Esophagus (tissue), 2 donors: Measurements from ENCODE around the gene MATR3. TPM values are rescaled to one million over a fixed set of nuclear protein-coding genes. Genes with fewer than 3 reads are reported as not detected.
"Not testable (repeated sequence)": the region's sequence is repeated elsewhere in the genome, so short reads cannot be mapped to it uniquely, and the experiment has no call there.

Experiments
- H3K27ac ChIP-seq, 2 donors: one replicate each; pipeline ENCODE4 v1.5.1; 2013; ENCODE audit warnings: low read depth in 2 of 2, mild to moderate bottlenecking in 2 of 2, inconsistent platforms in 1 of 2, low read length in 1 of 2, moderate library complexity in 1 of 2
- H3K27me3 ChIP-seq, 2 donors: one replicate each; pipeline ENCODE4 v1.6.1; 2013; ENCODE audit warnings: low read length in 2 of 2, control low read depth in 1 of 2, mild to moderate bottlenecking in 1 of 2; ENCODE audit not compliant: insufficient read depth in 2 of 2, control insufficient read depth in 1 of 2
- H3K36me3 ChIP-seq, 2 donors: one replicate each; pipeline ENCODE4 v1.6.1; 2013; ENCODE audit warnings: low read length in 1 of 2; ENCODE audit not compliant: control insufficient read depth in 2 of 2, insufficient read depth in 2 of 2
- H3K4me1 ChIP-seq, 2 donors: one replicate each; pipeline ENCODE4 v1.6.1; 2013; ENCODE audit warnings: low read length in 1 of 2; ENCODE audit not compliant: control insufficient read depth in 2 of 2, insufficient read depth in 2 of 2
- H3K4me3 ChIP-seq, 2 donors: one replicate each; pipeline ENCODE4 v1.5.1; 2013; ENCODE audit warnings: low read length in 2 of 2, mild to moderate bottlenecking in 2 of 2, low read depth in 1 of 2, moderate library complexity in 1 of 2
- H3K9me3 ChIP-seq, 2 donors: one replicate each; pipeline ENCODE4 v1.6.1; 2013; ENCODE audit warnings: mild to moderate bottlenecking in 2 of 2, low read depth in 1 of 2, low read length in 1 of 2, moderate library complexity in 1 of 2; ENCODE audit not compliant: control insufficient read depth in 2 of 2, insufficient read depth in 1 of 2
- WGBS, 2 donors: extraction: QIAGEN DNeasy Blood & Tissue Kit; methylation state at CpG; one replicate each; pipeline ENCODE4 v1.1.7; 2013; 5-methylcytosine and 5-hydroxymethylcytosine counted together
- polyA plus RNA-seq, 2 donors: library from polyadenylated mRNA; stranded (reverse); fragments of 200-250 nt; gene quantifications; one replicate each; pipeline ENCODE4 v1.2.3, GENCODE V29; 2013
- donor health status: healthy with polysubstance abuse.
- donor health status: Bipolar disorder and iron deficiency.

MATR3 gene
- polyA plus RNA-seq, 2 donors, result 54.3 to 77.2 TPM

GRCh38 chr5:139343476-139343875 lies 49.9 kb downstream of the MATR3 start:
- H3K9me3 ChIP-seq, result no peaks in the 10 kb centered on the region
- no peaks in the 10 kb centered on the region for H3K27me3 ChIP-seq
- no peak overlapping the region for H3K27ac ChIP-seq
- no peaks in the 10 kb centered on the region for H3K4me1 ChIP-seq
- peak overlapping the region in 1 of 2 donors; percentile 83 for H3K4me3 ChIP-seq
- WGBS, 2 donors, result 79 to 83% methylated on average over 9 of the region's 9 CpGs
- H3K36me3 ChIP-seq, result no peaks in the 10 kb centered on the region

GRCh38 chr5:139344177-139344576 lies 50.6 kb downstream of the MATR3 start:
- Histone ChIP-seq H3K27me3 (no peaks in the 10 kb centered on the region), H3K27ac (no peak overlapping the region), H3K9me3 (no peaks in the 10 kb centered on the region), H3K4me3 (no peak overlapping the region), H3K4me1 (no peaks in the 10 kb centered on the region), H3K36me3 (no peaks in the 10 kb centered on the region)
- WGBS, 2 donors, result 67 to 79% methylated on average over 2 of the region's 2 CpGs

- WGBS, 2 donors, result 95 to 98% methylated on average over 8 of the region's 8 CpGs
- not testable (repeated sequence) for H3K4me1 ChIP-seq, H3K9me3 ChIP-seq, H3K27me3 ChIP-seq, H3K4me3 ChIP-seq, H3K36me3 ChIP-seq, H3K27ac ChIP-seq
Observed at GRCh38 chr5:139345442-139345841, 51.9 kb downstream of the MATR3 start.

GRCh38 chr5:139347863-139348262 lies 54.3 kb downstream of the MATR3 start:
- H3K36me3 ChIP-seq, H3K4me1 ChIP-seq, H3K4me3 ChIP-seq, H3K27ac ChIP-seq, H3K27me3 ChIP-seq, H3K9me3 ChIP-seq: not testable (repeated sequence)
- 90 to 94% methylated on average over 9 of the region's 9 CpGs for WGBS, 2 donors

- WGBS, 2 donors, result 90 to 94% methylated on average over 3 of the region's 3 CpGs
- H3K4me1 ChIP-seq, result no peaks in the 10 kb centered on the region
- no peaks in the 10 kb centered on the region for H3K27me3 ChIP-seq
- no peaks in the 10 kb centered on the region for H3K9me3 ChIP-seq
- H3K27ac ChIP-seq, result no peak overlapping the region
- no peak overlapping the region for H3K4me3 ChIP-seq
- H3K36me3 ChIP-seq, result no peaks in the 10 kb centered on the region
Observed at GRCh38 chr5:139354186-139354585, 60.6 kb downstream of the MATR3 start.

- not testable (repeated sequence) for H3K27me3 ChIP-seq, H3K4me1 ChIP-seq, H3K27ac ChIP-seq, H3K4me3 ChIP-seq, H3K9me3 ChIP-seq, H3K36me3 ChIP-seq
- 95 to 99% methylated on average over 8 of the region's 8 CpGs for WGBS, 2 donors
Observed at GRCh38 chr5:139355900-139356299, 62.4 kb downstream of the MATR3 start.

- Histone ChIP-seq H3K9me3 (no peaks in the 10 kb centered on the region), H3K27me3 (no peaks in the 10 kb centered on the region), H3K4me1 (no peaks in the 10 kb centered on the region), H3K4me3 (no peak overlapping the region), H3K36me3 (no peaks in the 10 kb centered on the region), H3K27ac (no peak overlapping the region)
Observed at GRCh38 chr5:139358064-139358463, 64.5 kb downstream of the MATR3 start.

GRCh38 chr5:139360384-139360783 lies 66.8 kb downstream of the MATR3 start:
- Histone ChIP-seq H3K9me3 (no peaks in the 10 kb centered on the region), H3K27me3 (no peaks in the 10 kb centered on the region), H3K4me1 (no peaks in the 10 kb centered on the region), H3K4me3 (no peak overlapping the region), H3K36me3 (peaks cover 0 to 5% of the 10 kb centered on the region in 2 donors), H3K27ac (no peak overlapping the region)
- 95% methylated on average over 4 of the region's 4 CpGs for WGBS, 2 donors

- WGBS, 2 donors, result 81 to 83% methylated on average over 6 of the region's 6 CpGs
- peaks cover 3 to 9% of the 10 kb centered on the region in 2 donors for H3K36me3 ChIP-seq
- no peaks in the 10 kb centered on the region for H3K4me1 ChIP-seq
- no peaks in the 10 kb centered on the region for H3K27me3 ChIP-seq
- H3K9me3 ChIP-seq, result no peaks in the 10 kb centered on the region
- H3K4me3 ChIP-seq, result no peak overlapping the region
- H3K27ac ChIP-seq, result no peak overlapping the region
Observed at GRCh38 chr5:139361835-139362429, 68.4 kb downstream of the MATR3 start.

GRCh38 chr5:139363937-139364336 lies 70.4 kb downstream of the MATR3 start:
- Histone ChIP-seq H3K36me3 (peaks cover 3 to 11% of the 10 kb centered on the region in 2 donors), H3K4me3 (no peak overlapping the region), H3K27ac (no peak overlapping the region), H3K9me3 (no peaks in the 10 kb centered on the region), H3K27me3 (no peaks in the 10 kb centered on the region), H3K4me1 (no peaks in the 10 kb centered on the region)
- 50 to 56% methylated on average over 2 of the region's 2 CpGs for WGBS, 2 donors
